ENCODE measurements around the gene KIRREL1.

The KIRREL1 gene

DNA sequence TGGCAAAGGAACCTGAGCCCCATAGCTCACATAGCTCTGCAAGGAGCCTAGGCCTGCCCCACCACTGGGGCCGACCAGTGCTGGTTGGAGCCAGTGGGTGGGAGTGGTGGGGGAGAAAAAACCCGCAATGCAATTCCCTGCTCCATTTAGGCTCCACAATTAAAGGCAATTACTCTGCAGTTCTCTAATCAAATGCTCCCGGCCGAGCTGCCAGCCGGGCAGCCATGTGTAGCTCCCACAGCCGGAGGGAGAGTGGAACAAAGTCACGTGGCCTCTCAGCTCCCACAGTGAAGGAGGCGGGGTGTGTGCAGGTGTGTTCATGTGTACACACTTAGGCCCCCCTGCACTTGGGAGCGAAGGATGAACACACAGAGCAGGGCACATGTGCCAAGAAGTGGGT lies 81.6 kb downstream of the KIRREL1 start:
- DNase-seq (ENCODE audit: low read depth): no peak

DNA sequence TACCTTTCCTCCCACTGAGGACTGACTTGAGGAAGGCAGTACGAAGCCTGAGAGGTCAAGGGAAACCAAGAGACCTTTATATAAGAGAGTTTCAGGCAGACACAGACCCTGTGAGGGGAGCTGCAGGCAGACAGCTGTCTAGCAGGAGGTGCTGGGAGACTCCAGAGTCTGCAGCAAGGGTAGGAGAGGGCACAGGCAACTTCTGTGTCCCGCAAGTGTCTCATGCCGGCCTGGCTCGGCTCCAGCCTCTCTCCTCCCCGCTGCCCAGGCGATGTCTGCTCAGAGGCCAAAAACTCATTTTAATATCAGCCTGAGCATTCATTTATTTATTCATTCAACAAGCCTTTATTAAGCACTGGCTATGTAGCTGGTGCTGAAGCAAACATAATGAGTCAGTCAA lies 83.0 kb downstream of the KIRREL1 start:
- DNase-seq (ENCODE audit: low read depth): no peak

DNA sequence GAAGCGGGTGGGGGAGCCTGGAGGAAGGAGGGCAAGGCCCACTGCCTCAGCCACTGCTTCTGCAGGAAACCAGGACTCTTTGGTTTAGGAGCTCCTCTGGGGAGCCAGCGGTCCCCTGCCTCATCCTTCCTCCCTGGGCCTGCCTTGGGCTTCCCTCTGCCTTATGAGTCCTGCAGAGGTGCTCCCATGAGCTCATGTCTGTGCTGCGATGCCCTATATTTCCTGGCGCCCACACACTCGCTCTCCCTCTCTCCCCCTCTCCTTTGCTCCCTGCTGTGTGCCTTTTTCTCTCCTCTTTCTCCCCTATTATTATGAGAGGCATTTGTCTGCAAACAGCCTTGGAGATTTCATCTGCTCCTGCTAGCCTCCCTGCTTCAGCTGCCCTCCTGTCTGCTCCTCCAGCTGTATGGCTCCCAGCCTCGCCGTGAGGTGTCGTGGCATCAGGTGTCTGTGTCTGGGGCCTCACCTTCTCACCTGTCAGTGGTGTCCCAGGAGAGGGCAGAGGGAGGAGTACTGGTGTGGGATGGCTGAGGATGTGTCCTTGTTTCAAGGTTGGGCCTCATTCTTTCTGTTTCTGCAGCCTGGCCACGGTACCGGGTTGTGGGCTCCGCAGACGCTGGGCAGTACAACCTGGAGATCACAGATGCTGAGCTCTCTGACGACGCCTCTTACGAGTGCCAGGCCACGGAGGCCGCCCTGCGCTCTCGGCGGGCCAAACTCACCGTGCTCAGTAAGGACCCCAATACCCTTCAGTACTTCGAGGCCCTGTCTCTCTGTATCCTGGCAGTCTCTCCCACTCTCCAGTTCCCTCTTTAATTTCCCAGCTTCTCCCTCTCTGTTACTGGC lies 84.2 kb downstream of the KIRREL1 start:
- DNase-seq (ENCODE audit: low read depth): no peak

DNA sequence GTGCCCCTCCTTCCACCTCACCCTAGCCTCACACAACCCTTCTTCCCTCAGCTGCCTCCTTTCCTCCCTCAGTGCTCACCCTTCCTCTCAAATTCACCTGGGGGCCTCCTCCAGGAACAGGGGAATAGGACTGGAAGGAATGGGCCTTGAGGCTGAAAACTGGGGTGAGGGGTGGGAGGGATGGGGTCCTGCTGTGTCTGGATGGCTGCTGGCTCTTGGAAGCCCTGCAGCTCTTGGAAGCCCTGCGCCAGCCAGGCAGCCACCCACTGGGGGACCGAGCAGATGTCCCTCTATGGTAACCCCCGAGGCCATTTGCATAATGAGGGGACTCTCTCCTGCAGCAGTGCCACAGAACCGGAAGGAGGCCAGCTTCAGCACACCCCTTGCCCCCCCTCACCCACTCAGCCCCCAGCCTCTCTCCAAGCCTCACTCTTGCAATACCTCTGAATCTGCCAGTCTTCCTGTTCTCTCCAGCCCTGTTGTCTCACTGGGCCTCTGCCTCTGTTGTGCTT lies 85.2 kb downstream of the KIRREL1 start:
- no peak for DNase-seq (ENCODE audit: low read depth)

DNA sequence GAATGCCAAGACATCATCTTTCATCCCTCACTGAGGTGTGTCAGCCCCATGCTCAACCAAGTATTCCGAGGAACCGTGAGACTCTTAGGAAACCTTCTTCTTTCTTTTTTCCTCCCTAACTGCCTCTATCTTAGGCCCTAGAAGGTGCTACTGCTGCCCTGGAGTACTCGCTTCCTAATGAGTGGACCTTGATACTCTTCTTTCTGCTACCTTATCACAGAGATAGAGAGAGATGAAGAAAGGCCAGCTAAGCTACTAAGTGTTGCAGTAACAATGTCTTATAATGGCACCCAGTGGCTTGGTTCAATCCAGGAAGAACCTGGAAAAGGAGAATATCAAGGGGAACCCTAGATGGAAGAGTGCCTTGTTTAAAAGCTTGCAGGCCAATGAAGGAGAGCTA lies 86.6 kb downstream of the KIRREL1 start:
- DNase-seq (ENCODE audit: low read depth): no peak

DNA sequence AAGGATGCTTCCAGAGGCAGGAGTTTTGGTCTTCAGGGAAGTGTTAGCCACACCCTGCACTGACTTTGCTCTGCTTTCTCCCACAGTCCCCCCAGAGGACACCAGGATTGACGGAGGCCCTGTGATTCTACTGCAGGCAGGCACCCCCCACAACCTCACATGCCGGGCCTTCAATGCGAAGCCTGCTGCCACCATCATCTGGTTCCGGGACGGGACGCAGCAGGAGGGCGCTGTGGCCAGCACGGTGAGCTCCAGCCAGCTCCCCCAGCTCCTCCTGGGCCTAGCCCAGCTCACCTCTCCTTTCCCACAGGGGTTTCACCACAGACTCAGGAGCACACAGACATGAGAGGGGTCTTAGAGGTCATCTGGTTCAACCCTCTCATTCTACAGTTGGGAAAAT lies 90.9 kb downstream of the KIRREL1 start:
- DNase-seq (ENCODE audit: low read depth): no peak

DNA sequence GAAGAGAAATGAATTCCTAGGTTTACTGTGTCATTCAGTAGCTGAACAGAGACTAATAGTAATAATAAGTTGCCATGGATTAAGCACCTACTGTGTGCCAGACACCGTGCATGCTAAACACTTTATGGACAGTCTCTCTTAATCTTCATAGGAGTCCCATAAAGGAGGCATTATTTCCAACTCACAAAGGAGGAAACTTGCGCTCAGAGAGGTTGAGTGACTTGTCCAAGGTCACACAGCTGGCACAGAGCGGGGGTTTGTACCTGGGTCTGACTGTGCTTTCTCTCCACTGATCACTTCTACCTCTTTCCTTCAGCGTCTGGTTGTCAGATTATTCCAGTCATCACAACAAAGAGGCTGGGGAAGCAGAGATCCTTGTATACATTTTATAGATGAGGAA lies 91.3 kb downstream of the KIRREL1 start:
- no peak for DNase-seq (ENCODE audit: low read depth)

DNA sequence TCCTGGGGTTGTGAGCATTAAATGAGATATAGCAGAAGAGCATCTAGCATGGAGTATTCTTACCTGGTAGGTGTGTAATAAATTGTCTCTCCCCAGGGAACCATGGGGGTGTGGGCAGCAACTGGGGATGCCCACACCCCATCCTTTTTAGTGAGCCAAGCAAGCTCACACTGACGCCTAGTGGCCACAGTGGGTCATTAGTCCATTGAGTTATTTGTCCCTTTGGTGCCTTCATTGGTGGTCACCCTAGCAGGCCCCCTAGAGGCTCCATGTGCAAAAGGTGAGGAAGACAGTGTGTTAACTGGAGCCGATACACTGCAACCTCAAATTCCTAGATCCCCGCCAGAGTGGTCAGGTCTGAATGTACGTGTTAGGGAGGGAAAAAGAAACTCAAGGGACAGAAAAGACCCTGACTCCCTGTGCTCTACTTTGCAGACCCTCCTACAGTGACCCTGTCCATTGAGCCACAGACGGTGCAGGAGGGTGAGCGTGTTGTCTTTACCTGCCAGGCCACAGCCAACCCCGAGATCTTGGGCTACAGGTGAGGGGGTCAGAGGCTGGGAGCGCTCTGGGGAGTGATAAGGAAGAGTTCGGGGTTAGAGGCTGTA lies 94.0 kb downstream of the KIRREL1 start:
- DNase-seq (ENCODE audit: low read depth): no peak

DNA sequence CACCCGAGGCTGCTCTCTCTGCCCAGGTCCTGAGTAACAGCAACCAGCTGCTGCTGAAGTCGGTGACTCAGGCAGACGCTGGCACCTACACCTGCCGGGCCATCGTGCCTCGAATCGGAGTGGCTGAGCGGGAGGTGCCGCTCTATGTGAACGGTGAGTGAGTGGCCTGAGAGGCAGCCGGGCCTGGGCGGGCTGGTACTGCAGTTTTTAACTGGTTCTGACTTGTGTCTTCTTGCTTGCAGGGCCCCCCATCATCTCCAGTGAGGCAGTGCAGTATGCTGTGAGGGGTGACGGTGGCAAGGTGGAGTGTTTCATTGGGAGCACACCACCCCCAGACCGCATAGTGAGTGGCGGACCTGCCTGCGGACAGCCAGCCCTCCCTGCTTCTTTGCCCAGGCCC lies 96.0 kb downstream of the KIRREL1 start:
- DNase-seq (ENCODE audit: low read depth): no peak

DNA sequence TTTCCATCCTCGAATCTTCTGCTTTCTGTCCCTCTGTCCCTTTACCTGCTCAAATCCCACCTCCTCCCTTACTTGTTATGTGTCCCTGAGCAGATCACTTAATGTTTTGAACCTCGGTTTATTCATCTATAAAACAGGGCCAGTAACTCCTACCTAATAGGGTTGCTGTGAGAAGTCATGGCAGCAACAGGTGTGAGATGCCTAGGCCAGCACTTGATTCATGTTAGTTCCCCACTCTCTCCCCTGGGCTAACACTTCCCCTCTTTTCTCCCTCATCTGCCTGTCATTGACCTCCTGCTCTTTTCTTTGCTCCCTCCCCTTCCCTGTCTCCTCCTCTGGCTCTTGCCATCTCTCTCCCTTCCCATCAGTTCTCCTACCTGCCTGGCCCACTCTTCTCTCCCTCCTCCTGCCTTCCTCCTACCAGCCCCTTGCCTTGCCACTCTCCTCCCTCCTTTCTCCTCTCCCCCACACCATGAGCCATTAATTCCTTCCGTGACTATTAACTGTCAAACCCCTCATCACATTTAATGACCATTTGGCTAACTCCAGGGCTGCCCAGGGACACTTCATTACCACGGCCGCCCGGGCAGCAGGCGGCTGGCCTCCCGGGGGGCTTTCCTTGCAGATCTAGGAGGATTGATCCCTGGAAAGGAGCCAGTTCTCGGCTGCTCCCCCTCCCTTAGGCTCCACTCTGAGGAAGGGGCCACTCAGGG lies 96.6 kb downstream of the KIRREL1 start:
- DNase-seq (ENCODE audit: low read depth): no peak

DNA sequence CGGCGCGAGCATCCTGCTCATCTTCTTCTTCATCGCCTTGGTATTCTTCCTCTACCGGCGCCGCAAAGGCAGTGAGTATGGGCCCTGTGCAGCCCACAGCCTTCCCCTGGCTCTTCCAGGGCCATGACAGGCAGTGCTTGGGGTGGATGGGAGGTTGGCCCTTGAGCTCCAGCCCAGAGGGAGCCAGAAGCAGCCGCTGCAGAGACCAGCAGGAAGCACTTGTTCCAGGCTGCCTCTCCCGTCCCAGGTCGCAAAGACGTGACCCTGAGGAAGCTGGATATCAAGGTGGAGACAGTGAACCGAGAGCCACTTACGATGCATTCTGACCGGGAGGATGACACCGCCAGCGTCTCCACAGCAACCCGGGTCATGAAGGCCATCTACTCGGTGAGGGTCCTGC lies 99.9 kb downstream of the KIRREL1 start:
- no peak for DNase-seq (ENCODE audit: low read depth)

DNA sequence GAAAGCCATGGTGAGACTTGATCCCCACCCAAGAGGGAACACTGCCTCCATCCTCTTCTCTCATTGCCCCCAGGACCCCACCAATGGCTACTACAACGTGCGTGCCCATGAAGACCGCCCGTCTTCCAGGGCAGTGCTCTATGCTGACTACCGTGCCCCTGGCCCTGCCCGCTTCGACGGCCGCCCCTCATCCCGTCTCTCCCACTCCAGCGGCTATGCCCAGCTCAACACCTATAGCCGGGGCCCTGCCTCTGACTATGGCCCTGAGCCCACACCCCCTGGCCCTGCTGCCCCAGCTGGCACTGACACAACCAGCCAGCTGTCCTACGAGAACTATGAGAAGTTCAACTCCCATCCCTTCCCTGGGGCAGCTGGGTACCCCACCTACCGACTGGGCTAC lies 101.1 kb downstream of the KIRREL1 start:
- no peak for DNase-seq (ENCODE audit: low read depth)

DNA sequence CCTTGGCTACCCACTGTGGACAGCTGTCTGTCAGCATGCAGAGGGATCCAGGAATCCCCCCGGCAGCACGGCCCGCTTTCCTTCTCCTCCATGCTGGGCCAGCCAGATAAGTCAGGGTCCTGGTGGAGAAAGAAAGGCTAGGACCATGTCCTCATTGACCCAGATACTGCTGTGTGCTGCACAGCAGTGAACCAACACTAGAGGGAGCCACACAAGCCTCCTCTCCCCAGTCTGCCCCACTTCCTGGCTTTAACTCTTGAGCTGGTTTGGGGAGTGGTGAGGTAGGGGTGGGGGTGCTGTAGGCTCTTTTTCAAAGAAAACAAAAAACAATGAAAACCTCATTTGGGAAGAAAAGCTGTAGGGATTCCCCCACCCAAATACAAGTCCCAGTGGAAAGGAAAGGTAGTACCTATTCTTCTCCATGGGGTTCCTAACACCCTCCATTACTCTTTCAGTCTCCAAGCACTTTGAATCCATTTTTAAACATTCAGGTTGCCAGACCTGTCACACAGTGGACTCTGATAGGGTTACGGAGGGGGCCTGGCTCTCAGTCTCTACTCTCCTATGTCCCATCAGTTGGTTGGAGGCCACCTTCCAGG lies 102.4 kb downstream of the KIRREL1 start:
- no peak for DNase-seq (ENCODE audit: low read depth)

DNA sequence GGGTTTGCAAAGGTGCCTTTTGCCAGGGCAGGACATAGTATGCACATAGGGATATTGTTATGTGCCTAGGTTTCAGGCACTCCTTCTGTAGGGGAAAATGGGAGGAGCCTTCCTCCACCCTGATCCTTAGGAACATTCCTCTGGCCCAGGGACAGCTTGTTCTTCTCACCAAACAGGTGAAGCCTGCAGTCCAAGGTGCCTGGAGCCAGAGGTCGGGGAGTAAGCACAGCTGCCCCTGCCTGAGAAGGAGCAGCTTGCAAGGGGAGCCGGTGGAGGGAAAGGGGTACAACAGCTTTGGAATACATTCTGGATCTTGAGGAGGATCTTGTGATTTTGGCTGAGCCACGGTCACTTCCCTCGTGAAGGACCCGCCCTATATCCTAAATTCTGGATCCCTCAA lies 104.8 kb downstream of the KIRREL1 start:
- DNase-seq (ENCODE audit: low read depth): no peak

DNA sequence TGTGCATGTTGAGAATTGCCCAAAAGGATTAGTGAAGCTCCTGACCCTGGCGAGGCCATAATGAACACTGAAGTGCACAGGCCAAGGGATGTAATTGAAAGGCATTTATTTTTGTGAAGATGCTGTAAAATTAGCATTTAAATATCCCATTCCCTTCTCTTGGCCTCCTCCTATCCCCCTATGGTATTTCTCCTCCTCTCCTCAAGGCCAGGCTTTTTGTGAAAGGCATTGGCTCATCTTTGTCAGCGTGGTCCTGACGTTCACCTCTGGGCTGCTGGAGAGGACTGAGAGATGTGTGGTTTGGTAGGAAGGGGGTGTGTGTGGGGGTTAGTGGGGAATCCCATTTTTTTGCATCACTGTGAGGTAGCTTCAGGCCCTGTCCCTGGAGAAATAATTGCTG lies 105.7 kb downstream of the KIRREL1 start:
- no peak for DNase-seq (ENCODE audit: low read depth)

DNA sequence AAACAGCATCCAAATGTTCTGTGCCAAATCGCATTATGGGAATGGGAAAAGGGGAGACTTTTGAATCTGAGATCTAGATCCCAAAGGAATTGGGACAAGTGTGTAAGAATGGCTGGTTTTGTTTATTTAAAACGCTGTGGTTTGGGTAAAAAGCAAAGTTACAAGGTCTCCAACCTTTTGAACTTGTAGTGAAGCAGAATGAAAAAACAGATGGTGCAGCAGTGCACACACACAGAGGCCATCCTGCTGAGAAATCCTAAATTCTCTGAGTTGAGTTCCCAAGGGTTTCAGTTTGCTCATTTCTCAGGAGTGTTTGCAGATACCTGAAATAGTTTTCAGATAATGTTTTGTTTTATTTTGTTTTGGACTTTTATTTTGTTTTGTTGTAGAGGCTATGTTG lies 107.1 kb downstream of the KIRREL1 start:
- no peak for DNase-seq (ENCODE audit: low read depth)

DNA sequence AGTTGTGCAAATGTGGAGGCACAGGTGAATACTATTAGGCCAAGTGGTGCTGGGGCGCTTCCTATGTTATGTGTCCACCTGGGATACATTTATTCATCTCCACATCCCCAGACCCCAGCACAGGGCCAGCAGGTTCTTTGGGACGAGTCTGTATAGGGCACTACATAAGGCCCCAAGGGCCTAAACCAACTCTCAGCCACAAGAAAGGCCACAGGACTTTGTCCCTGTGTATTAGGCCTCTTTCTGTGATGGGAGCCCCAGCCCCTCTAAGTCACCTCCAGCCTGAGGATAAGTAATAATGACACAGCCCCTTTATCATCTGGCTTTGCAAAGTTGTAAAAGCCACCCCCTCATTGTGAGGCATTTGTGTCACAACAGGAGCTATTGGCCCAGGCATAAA lies 108.0 kb downstream of the KIRREL1 start:
- DNase-seq (ENCODE audit: low read depth): no peak

DNA sequence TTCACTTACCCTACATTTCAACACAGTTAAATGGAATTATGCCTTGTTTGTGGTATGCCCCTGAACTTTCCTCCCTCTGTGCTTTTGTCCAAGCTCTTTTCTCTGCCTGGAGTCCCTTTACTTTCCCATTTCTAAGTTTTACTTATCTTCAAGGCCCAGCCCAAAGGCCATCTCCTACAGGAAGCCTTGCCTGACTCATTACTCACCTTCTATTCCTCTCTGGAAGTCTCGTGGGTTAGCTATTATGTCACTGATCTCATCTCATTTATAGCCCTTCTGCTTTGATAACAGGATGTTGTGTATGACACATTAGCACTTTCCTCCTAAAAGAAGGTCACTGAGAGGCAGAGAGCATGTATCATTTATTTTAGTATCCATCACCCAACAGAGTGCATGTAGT lies 108.5 kb downstream of the KIRREL1 start:
- no peak for DNase-seq (ENCODE audit: low read depth)

DNA sequence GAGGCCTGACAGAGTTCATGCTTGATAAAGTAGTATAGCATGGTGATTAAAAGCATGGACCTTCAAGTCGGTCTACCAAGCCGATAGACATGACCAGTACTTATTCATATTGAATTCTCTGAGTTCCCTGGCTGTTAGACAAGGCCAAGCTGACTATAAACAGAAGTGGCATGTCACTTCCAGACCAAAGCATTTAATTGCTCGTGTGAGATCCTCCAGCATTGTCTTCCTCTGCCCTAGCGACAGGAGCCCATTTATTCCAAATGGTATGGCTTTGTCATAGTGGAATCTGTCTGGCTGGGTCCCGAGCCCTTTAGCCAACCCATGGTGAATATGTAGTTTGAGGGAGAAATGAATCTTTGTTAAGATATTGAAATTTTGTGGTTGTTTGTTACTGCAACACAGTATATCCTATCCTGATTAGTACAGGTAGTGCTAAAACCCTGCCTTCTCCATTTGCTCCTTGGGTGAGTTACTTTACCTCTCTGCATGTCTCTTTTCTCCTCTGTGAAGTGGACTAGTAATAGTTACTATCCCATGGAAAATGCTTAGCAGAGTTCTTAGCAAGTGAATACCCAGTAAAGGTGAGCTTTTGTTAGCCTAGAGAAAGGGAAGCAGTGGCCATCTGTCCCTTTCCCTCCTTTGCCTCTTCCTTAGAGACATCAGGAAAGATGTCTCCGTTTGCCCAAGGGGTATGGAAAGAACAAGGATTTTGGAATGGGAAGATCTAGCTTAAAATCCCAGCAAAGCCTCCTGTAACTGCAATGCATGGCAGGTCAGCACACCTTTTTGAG lies 109.6 kb downstream of the KIRREL1 start:
- DNase-seq (ENCODE audit: low read depth): no peak

DNA sequence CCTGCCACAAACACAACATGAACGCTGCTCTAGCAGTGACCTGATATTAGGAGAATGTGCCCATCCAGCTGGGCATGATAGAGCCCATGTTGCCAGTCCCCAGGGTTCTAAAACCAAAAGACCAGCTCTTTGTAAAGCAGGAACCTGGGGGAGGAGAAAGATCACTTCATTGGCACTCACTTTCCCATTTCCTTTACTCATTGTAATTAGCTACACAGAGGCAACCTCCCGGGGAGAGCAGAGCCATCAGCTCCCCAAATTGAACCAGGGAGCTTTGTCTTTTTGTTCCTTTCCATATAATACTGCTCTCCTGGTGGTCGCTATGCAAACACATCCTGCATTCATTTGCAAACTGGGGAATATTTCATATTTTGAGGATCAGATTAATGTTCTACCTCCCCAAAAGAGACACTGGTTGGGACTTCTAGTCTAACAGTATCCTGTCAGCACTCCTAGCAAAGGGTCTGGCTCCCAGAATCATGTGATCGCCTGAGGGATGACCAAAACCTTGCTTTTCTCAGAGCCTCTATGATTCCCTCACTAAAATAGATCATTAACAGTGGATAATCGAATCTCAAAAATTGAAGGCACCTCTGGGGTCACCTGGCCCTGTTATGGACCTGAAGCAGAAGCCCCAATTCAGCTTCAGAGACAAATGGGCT lies 110.5 kb downstream of the KIRREL1 start:
- no peak for DNase-seq (ENCODE audit: low read depth)

DNA sequence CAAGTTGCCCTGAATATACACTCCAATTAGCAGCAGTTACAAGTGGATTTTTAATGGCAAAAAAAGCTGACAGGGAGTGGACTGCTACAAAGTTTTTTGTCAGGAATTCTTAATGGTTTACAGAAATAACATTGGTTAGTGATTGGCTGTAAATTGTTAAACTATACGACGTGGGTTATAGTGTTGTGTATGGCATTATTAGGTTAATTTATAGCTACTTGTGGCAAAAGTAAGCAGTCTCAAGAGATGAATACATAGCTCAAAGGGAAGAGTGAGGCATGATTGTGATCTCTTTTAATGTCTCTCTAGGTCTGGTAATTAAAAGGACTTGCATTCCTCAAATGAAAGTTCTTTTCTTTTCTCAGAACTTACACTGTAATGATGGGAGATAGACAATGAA lies 111.4 kb downstream of the KIRREL1 start:
- DNase-seq (ENCODE audit: low read depth): no peak
